IMR-90 (cell line): ENCODE data around the gene ADAMTS16. TPM values are rescaled to one million over a fixed set of nuclear protein-coding genes. Genes with fewer than 3 reads are reported as not detected.

Source experiments
- ATAC-seq: fragments of 200-7000 bp; cut with Tn5 transposase; 2 replicates; pipeline ENCODE4 v1.9.1; 2020; ENCODE audit warnings: low read depth, mild to moderate bottlenecking, moderate library complexity
- BruUV-seq: library from RNA; stranded (reverse); fragments of 400-500 nt; replicated peaks from 2 replicates; lab custom pipeline; 2021; lab: Mats Ljungman, UMichigan
- CTCF ChIA-PET: fragments of 300-600 bp; formaldehyde crosslinking; extraction: SDS; loops from one replicate; lab custom pipeline; 2021; ENCODE audit warnings: antibody characterized with exemption; lab: Yijun Ruan, JAX
- POLR2A ChIA-PET: fragments of 300-600 bp; sonication (Branson Sonifier 250); formaldehyde crosslinking; loops from one replicate; lab custom pipeline; 2022; ENCODE audit warnings: antibody characterized with exemption; ENCODE audit not compliant: unreplicated experiment; lab: Charles Lee
- DNase-seq: peaks from one replicate; pipeline ENCODE4 v3.0.0; 2013
- H2AFZ ChIP-seq: replicated peaks from 2 replicates; pipeline ENCODE3; 2013; ENCODE audit warnings: low read length, mild to moderate bottlenecking; ENCODE audit not compliant: poor library complexity
- H2AK5ac ChIP-seq: 2 replicates; pipeline ENCODE4 v1.6.1; 2013; ENCODE audit warnings: low read depth, low read length, inconsistent platforms
- H2AK9ac ChIP-seq: replicated peaks from 2 replicates; pipeline ENCODE3; 2013; ENCODE audit warnings: mild to moderate bottlenecking, low read depth, low read length, moderate library complexity; ENCODE audit not compliant: poor library complexity
- H2BK120ac ChIP-seq: 2 replicates; pipeline ENCODE4 v1.6.1; 2013; ENCODE audit warnings: low read depth, low read length, inconsistent platforms
- H2BK15ac ChIP-seq: 3 replicates; pipeline ENCODE4 v1.6.1; 2013; ENCODE audit warnings: low read depth, low read length, inconsistent platforms
- H2BK20ac ChIP-seq: 2 replicates; pipeline ENCODE4 v1.6.1; 2013; ENCODE audit warnings: low read depth, mild to moderate bottlenecking, inconsistent platforms, low read length, moderate library complexity
- H2BK5ac ChIP-seq: 2 replicates; pipeline ENCODE4 v1.6.1; 2013; ENCODE audit warnings: mild to moderate bottlenecking, low read depth, low read length, inconsistent platforms; ENCODE audit not compliant: poor library complexity, severe bottlenecking
- H3K14ac ChIP-seq: replicated peaks from 2 replicates; pipeline ENCODE4 v1.6.1; 2013; ENCODE audit warnings: low read depth, low read length, inconsistent platforms
- H3K18ac ChIP-seq: 2 replicates; pipeline ENCODE4 v1.6.1; 2013; ENCODE audit warnings: low read depth, low read length, control low read depth
- H3K23ac ChIP-seq: 2 replicates; pipeline ENCODE4 v1.6.1; 2013; ENCODE audit warnings: low read depth, low read length, inconsistent platforms
- H3K27ac ChIP-seq: 2 replicates; pipeline ENCODE4 v1.5.1; 2013; ENCODE audit warnings: mild to moderate bottlenecking, control low read depth, low read length; ENCODE audit not compliant: insufficient read depth
- H3K27me3 ChIP-seq: 2 replicates; pipeline ENCODE4 v1.6.1; 2013; ENCODE audit warnings: low read length; ENCODE audit not compliant: control insufficient read depth, insufficient read depth
- H3K36me3 ChIP-seq: 2 replicates; pipeline ENCODE4 v1.6.1; 2013; ENCODE audit warnings: low read length, mixed read lengths; ENCODE audit not compliant: control insufficient read depth, insufficient read depth
- H3K4ac ChIP-seq: 2 replicates; pipeline ENCODE4 v1.6.1; 2013; ENCODE audit warnings: low read depth, low read length, inconsistent platforms
- H3K4me1 ChIP-seq: 2 replicates; pipeline ENCODE4 v1.6.1; 2013; ENCODE audit warnings: low read length, mixed read lengths; ENCODE audit not compliant: control insufficient read depth, insufficient read depth
- H3K4me2 ChIP-seq: 2 replicates; pipeline ENCODE4 v1.6.1; 2013; ENCODE audit warnings: low read depth, mild to moderate bottlenecking, control low read depth, low read length, moderate library complexity
- H3K4me3 ChIP-seq: 2 replicates; pipeline ENCODE4 v1.5.1; 2013; ENCODE audit warnings: low read depth, mild to moderate bottlenecking, control low read depth, low read length, moderate library complexity; ENCODE audit not compliant: insufficient read depth
- H3K56ac ChIP-seq: 2 replicates; pipeline ENCODE4 v1.6.1; 2013; ENCODE audit warnings: low read length, inconsistent platforms; ENCODE audit not compliant: insufficient read depth; ENCODE audit errors: extremely low read depth
- H3K79me1 ChIP-seq, 2 experiments: 2 replicates each; pipeline ENCODE4 v1.6.1; 2013; ENCODE audit warnings: low read length in 2 of 2, inconsistent platforms in 1 of 2, low read depth in 1 of 2
- H3K9ac ChIP-seq: 2 replicates; pipeline ENCODE4 v1.6.1; 2013; ENCODE audit warnings: low read depth, low read length, control low read depth
- H3K9me1 ChIP-seq: 2 replicates; pipeline ENCODE4 v1.6.1; 2013; ENCODE audit warnings: low read length, inconsistent platforms; ENCODE audit not compliant: insufficient read depth
- H3K9me3 ChIP-seq: 2 replicates; pipeline ENCODE4 v1.6.1; 2013; ENCODE audit warnings: low read length; ENCODE audit not compliant: control insufficient read depth, insufficient read depth
- H4K20me1 ChIP-seq: 2 replicates; pipeline ENCODE4 v1.6.1; 2013; ENCODE audit warnings: low read length, inconsistent platforms; ENCODE audit not compliant: insufficient read depth
- H4K5ac ChIP-seq: 2 replicates; pipeline ENCODE4 v1.6.1; 2013; ENCODE audit warnings: mild to moderate bottlenecking, low read depth, low read length, control low read depth
- H4K8ac ChIP-seq, 2 experiments: 2 replicates each; pipeline ENCODE4 v1.6.1; 2013; ENCODE audit warnings: low read depth in 2 of 2, low read length in 2 of 2, control low read depth in 1 of 2, inconsistent platforms in 1 of 2
- H4K91ac ChIP-seq: 2 replicates; pipeline ENCODE4 v1.6.1; 2013; ENCODE audit warnings: low read depth, low read length, inconsistent platforms; ENCODE audit not compliant: insufficient read depth
- BHLHE40 ChIP-seq: fragments of 150-350 bp; IDR thresholded peaks from 2 replicates; pipeline ENCODE4 v1.6.1; 2016; ENCODE audit warnings: mild to moderate bottlenecking, low read depth, low read length
- ELK1 ChIP-seq: fragments of 150-350 bp; IDR thresholded peaks from 2 replicates; pipeline ENCODE4 v1.6.1; 2016; ENCODE audit warnings: low read depth, mild to moderate bottlenecking, low read length, moderate library complexity, borderline replicate concordance
- POLR2A ChIP-seq: IDR thresholded peaks from 2 replicates; pipeline ENCODE4 v1.6.1; 2012; ENCODE audit warnings: mild to moderate bottlenecking, low read depth, low read length
- RFX5 ChIP-seq: IDR thresholded peaks from 2 replicates; pipeline ENCODE4 v1.8.0; 2012; ENCODE audit warnings: low read depth, mild to moderate bottlenecking, low read length, moderate library complexity
- SMC3 ChIP-seq: fragments of 150-350 bp; IDR thresholded peaks from 2 replicates; pipeline ENCODE4 v1.6.1; 2016; ENCODE audit warnings: low read depth, mild to moderate bottlenecking, antibody characterized with exemption, low read length, moderate library complexity
- WGBS, 2 experiments: methylation state at CpG; one replicate each; pipeline versions ENCODE4 v1.1.5 to v1.1.7; 2013; ENCODE audit warnings: missing lambda C conversion rate in 2 of 2; ENCODE audit not compliant: insufficient read length in 1 of 2; ENCODE audit errors: extremely low coverage in 2 of 2; 5-methylcytosine and 5-hydroxymethylcytosine counted together
- dilution Hi-C: fragments of 300-500 bp; cut with HindIII; formaldehyde crosslinking; loops from one replicate; pipeline ENCODE4 v1.14.3; 2018; ENCODE audit warnings: low sequenced_read_pairs; ENCODE audit not compliant: unreplicated experiment
- in situ Hi-C: fragments of 300-500 bp; cut with MboI; formaldehyde crosslinking; loops from 3 replicates; pipeline ENCODE4 v1.14.3; 2019; ENCODE audit warnings: low sequenced_read_pairs, inconsistent platforms, mixed read lengths
- intact Hi-C: fragments of 100-400 bp; cut with micrococcal nuclease; formaldehyde crosslinking; loops from 2 replicates; pipeline ENCODE4 v1.10.0; 2022
- polyA plus RNA-seq, 3 experiments: library from polyadenylated mRNA; depleted of rRNA; stranded (reverse); fragments of >200 nt; gene quantifications; 2 replicates each; pipeline ENCODE4 v1.2.3, GENCODE V29; 2012; ENCODE audit warnings: low replicate concordance in 1 of 3
- total RNA-seq: library from RNA; depleted of rRNA; stranded (reverse); fragments of >200 nt; gene quantifications from 2 replicates; pipeline ENCODE4 v1.2.3, GENCODE V29; 2012

ADAMTS16 gene
- total and polyA plus RNA-seq, 2 of the 4 experiments (the other 2 are of a cell fraction), result 0.09 to 0.18 TPM

- Histone ChIP-seq H3K9ac (no peak overlapping the region), H3K4me1 (no peaks in the 10 kb centered on the region), H2AFZ (no peak overlapping the region), H4K8ac (no peak overlapping the region), H3K79me1 (no peaks in the 10 kb centered on the region), H4K91ac (no peak overlapping the region), H4K5ac (no peak overlapping the region), H3K18ac (no peak overlapping the region), H3K4me2 (no peak overlapping the region), H3K4ac (no peak overlapping the region), H3K36me3 (no peaks in the 10 kb centered on the region), H2BK15ac (no peak overlapping the region), H3K4me3 (no peak overlapping the region), H2BK5ac (no peak overlapping the region), H3K23ac (no peak overlapping the region), H3K56ac (no peak overlapping the region), H3K9me1 (no peaks in the 10 kb centered on the region), H3K9me3 (peaks cover 9% of the 10 kb centered on the region; the same call in 1 of the 2 replicates), H2AK9ac (no peak overlapping the region), H4K20me1 (no peaks in the 10 kb centered on the region), H3K27ac (no peak overlapping the region), H2BK120ac (no peak overlapping the region), H3K14ac (no peak overlapping the region), H3K27me3 (no peaks in the 10 kb centered on the region), H2BK20ac (no peak overlapping the region), H2AK5ac (no peak overlapping the region)
- TF ChIP-seq RFX5 (no peak), SMC3 (no peak), ELK1 (no peak), POLR2A (no peak), BHLHE40 (no peak)
- DNase-seq (no peak), ATAC-seq (no peak)
- intact Hi-C loops (no loop called here), in situ Hi-C loops (no loop called here), dilution Hi-C loops (no loop called here)
- ChIA-PET POLR2A (no interaction called here), CTCF (no interaction called here)
- 17% methylated on average over 1 of the region's 14 CpGs; no CpG with 5 or more reads in 1 of the 2 experiments for WGBS, 2 experiments
- no TSS peak for BruUV-seq
Measured at GRCh38 chr5:5181650-5182324, 41.7 kb downstream of the ADAMTS16 start.
